H9 (cell line): Measurements from ENCODE around the gene PCOLCE2. TPM values are rescaled to one million over a fixed set of nuclear protein-coding genes. Genes with fewer than 3 reads are reported as not detected.

Experiments
- DNase-seq: peaks from one replicate; pipeline ENCODE4 v3.0.0-alpha.2; 2017
- H2AFZ ChIP-seq: one replicate; pipeline ENCODE4 v1.6.1; 2013; ENCODE audit warnings: mild to moderate bottlenecking, low read length, control low read depth, moderate library complexity
- H2AK5ac ChIP-seq: 2 replicates; pipeline ENCODE4 v1.6.1; 2013; ENCODE audit warnings: low read length, control low read depth, mixed read lengths; ENCODE audit not compliant: insufficient read length
- H2BK120ac ChIP-seq: one replicate; pipeline ENCODE4 v1.6.1; 2013; ENCODE audit warnings: low read depth, mild to moderate bottlenecking, low read length, control low read depth, inconsistent platforms; ENCODE audit not compliant: poor library complexity, severe bottlenecking
- H2BK12ac ChIP-seq: 2 replicates; pipeline ENCODE4 v1.6.1; 2013; ENCODE audit warnings: low read length, control low read depth, mixed read lengths, low read depth; ENCODE audit not compliant: insufficient read length
- H2BK15ac ChIP-seq: 2 replicates; pipeline ENCODE4 v1.6.1; 2013; ENCODE audit warnings: low read depth, low read length, control low read depth
- H2BK20ac ChIP-seq: one replicate; pipeline ENCODE4 v1.6.1; 2013; ENCODE audit warnings: low read depth, mild to moderate bottlenecking, low read length, control low read depth, inconsistent platforms; ENCODE audit not compliant: poor library complexity, severe bottlenecking
- H2BK5ac ChIP-seq: 2 replicates; pipeline ENCODE4 v1.6.1; 2013; ENCODE audit warnings: low read length, control low read depth, mixed read lengths; ENCODE audit not compliant: insufficient read length
- H3K14ac ChIP-seq: 2 replicates; pipeline ENCODE4 v1.6.1; 2013; ENCODE audit warnings: low read length, control low read depth; ENCODE audit not compliant: insufficient read depth
- H3K18ac ChIP-seq: 2 replicates; pipeline ENCODE4 v1.6.1; 2013; ENCODE audit warnings: low read depth, mild to moderate bottlenecking, mixed read lengths, low read length, control low read depth; ENCODE audit not compliant: insufficient read length
- H3K23ac ChIP-seq: 2 replicates; pipeline ENCODE4 v1.6.1; 2013; ENCODE audit warnings: low read length, control low read depth, mixed read lengths, low read depth; ENCODE audit not compliant: insufficient read length
- H3K23me2 ChIP-seq: 2 replicates; pipeline ENCODE4 v1.6.1; 2013; ENCODE audit warnings: low read depth, mild to moderate bottlenecking, mixed read lengths, low read length, control low read depth; ENCODE audit not compliant: insufficient read length, poor library complexity, severe bottlenecking
- H3K27ac ChIP-seq: 2 replicates; pipeline ENCODE4 v1.5.1; 2013; ENCODE audit warnings: low read length, control low read depth, mixed read lengths, low read depth; ENCODE audit not compliant: insufficient read length
- H3K27me3 ChIP-seq: 2 replicates; pipeline ENCODE4 v1.6.1; 2013; ENCODE audit warnings: low read length, control low read depth, inconsistent platforms; ENCODE audit not compliant: insufficient read depth
- H3K4ac ChIP-seq: 2 replicates; pipeline ENCODE4 v1.6.1; 2013; ENCODE audit warnings: low read depth, mild to moderate bottlenecking, control low read depth, inconsistent platforms, low read length, moderate library complexity
- H3K4me1 ChIP-seq: 2 replicates; pipeline ENCODE4 v1.6.1; 2013; ENCODE audit warnings: low read length, control low read depth, inconsistent platforms; ENCODE audit not compliant: insufficient read depth
- H3K4me2 ChIP-seq: 2 replicates; pipeline ENCODE4 v1.6.1; 2013; ENCODE audit warnings: low read length, control low read depth, mixed read lengths; ENCODE audit not compliant: insufficient read length, insufficient read depth
- H3K56ac ChIP-seq: 2 replicates; pipeline ENCODE4 v1.6.1; 2013; ENCODE audit warnings: low read depth, mild to moderate bottlenecking, mixed read lengths, low read length, control low read depth; ENCODE audit not compliant: insufficient read length
- H3K79me1 ChIP-seq: 2 replicates; pipeline ENCODE4 v1.6.1; 2013; ENCODE audit warnings: low read depth, mild to moderate bottlenecking, moderate library complexity, low read length, control low read depth, inconsistent platforms; ENCODE audit not compliant: insufficient read depth, poor library complexity, severe bottlenecking
- H3K79me2 ChIP-seq: 2 replicates; pipeline ENCODE4 v1.6.1; 2013; ENCODE audit warnings: low read length, control low read depth, inconsistent platforms; ENCODE audit not compliant: insufficient read depth
- H3K9ac ChIP-seq: 2 replicates; pipeline ENCODE4 v1.6.1; 2013; ENCODE audit warnings: low read length, control low read depth, mixed read lengths; ENCODE audit not compliant: insufficient read length; ENCODE audit errors: extremely low read depth
- H3K9me3 ChIP-seq: one replicate; pipeline ENCODE4 v1.6.1; 2013; ENCODE audit warnings: low read depth, low read length, inconsistent platforms; ENCODE audit not compliant: control insufficient read depth
- H3T11ph ChIP-seq: one replicate; pipeline ENCODE4 v1.6.1; 2013; ENCODE audit warnings: mild to moderate bottlenecking, low read length, control low read depth, inconsistent platforms
- H4K20me1 ChIP-seq: one replicate; pipeline ENCODE4 v1.6.1; 2013; ENCODE audit not compliant: control insufficient read depth, insufficient read length, insufficient read depth
- H4K5ac ChIP-seq: 2 replicates; pipeline ENCODE4 v1.6.1; 2013; ENCODE audit warnings: low read depth, mild to moderate bottlenecking, mixed read lengths, low read length, control low read depth; ENCODE audit not compliant: insufficient read length
- H4K8ac ChIP-seq: replicated peaks from 2 replicates; pipeline ENCODE4 v1.6.1; 2013; ENCODE audit warnings: low read length, control low read depth, mixed read lengths, low read depth; ENCODE audit not compliant: insufficient read length
- H4K91ac ChIP-seq: 2 replicates; pipeline ENCODE4 v1.6.1; 2013; ENCODE audit warnings: low read depth, mild to moderate bottlenecking, moderate library complexity, mixed read lengths, low read length, control low read depth; ENCODE audit not compliant: insufficient read length
- H3K27ac Mint-ChIP-seq, 3 experiments: 2 replicates in 2 of 3; 3 replicates in 1 of 3; pipeline ENCODE4 v1.8.0; 2020 to 2021; ENCODE audit warnings: mixed read lengths in 3 of 3, mild to moderate bottlenecking in 1 of 3, moderate library complexity in 1 of 3
- H3K27me3 Mint-ChIP-seq: 2 replicates; pipeline ENCODE4 v1.8.0; 2021; ENCODE audit warnings: low read depth, mild to moderate bottlenecking, moderate library complexity, mixed read lengths
- H3K36me3 Mint-ChIP-seq, 3 experiments: 2 replicates in 2 of 3; 3 replicates in 1 of 3; pipeline ENCODE4 v1.8.0; 2020 to 2021; ENCODE audit warnings: low read depth in 3 of 3, mixed read lengths in 3 of 3; ENCODE audit not compliant: insufficient read depth in 1 of 3
- H3K4me1 Mint-ChIP-seq, 2 experiments: 2 replicates each; pipeline ENCODE4 v1.8.0; 2020; ENCODE audit warnings: mixed read lengths in 2 of 2
- H3K4me3 Mint-ChIP-seq, 2 experiments: 2 replicates in 1 of 2; 3 replicates in 1 of 2; pipeline ENCODE4 v1.8.0; 2020 to 2021; ENCODE audit warnings: mild to moderate bottlenecking in 2 of 2, mixed read lengths in 2 of 2, moderate library complexity in 1 of 2
- H3K9me3 Mint-ChIP-seq, 2 experiments: 2 replicates in 1 of 2; 3 replicates in 1 of 2; pipeline ENCODE4 v1.8.0; 2020; ENCODE audit warnings: mild to moderate bottlenecking in 2 of 2, mixed read lengths in 2 of 2, moderate library complexity in 1 of 2
- WGBS: extraction: QIAGEN DNeasy Blood & Tissue Kit; methylation state at CpG from one replicate; pipeline ENCODE4 v1.1.7; 2013; ENCODE audit warnings: missing lambda C conversion rate, low lambda C conversion rate, mixed read lengths; ENCODE audit not compliant: insufficient read length; ENCODE audit errors: extremely low coverage; 5-methylcytosine and 5-hydroxymethylcytosine counted together
- total RNA-seq: library from RNA; stranded (reverse); gene quantifications from 2 replicates; pipeline ENCODE4 v1.2.1, GENCODE V29; 2021
- TF ChIP-seq, protein P1 (sequence below): fragments of 200-600 bp; sonication (generic); conservative IDR thresholded peaks from 3 replicates; pipeline ENCODE4 v1.8.0; 2021; ENCODE audit warnings: antibody characterized with exemption, mild to moderate bottlenecking

Gene PCOLCE2
- total RNA-seq, 1 experiment from 2014 or later, result 9.2 TPM

DNA sequence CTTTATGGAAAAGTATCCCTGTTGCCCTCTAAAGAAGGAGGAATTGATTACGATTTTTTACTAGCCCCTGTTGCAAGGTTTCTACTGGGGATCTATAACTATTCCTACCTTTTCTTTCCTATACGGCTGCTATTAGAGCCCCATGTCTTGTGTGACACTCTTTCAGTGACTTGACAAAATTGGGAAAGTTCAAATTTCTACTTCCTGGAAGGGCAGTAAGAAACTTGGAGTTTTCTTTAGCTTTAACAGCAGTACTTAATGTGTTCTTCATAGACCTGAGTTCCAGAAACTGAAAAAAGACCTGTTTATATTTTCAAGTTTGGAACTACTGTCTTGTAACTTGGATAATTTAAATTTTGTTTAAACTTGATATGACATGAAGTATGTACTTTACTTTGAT is 110.3 kb downstream of the PCOLCE2 start:
- Mint-ChIP-seq H3K27me3 (no peaks in the 10 kb centered on the region), H3K27ac (no peak overlapping the region), H3K9me3 (no peaks in the 10 kb centered on the region), H3K4me3 (no peak overlapping the region), H3K36me3 (no peaks in the 10 kb centered on the region; a peak in 2 of 7 replicates), H3K4me1 (peaks cover 0 to 4% of the 10 kb centered on the region in 2 experiments; a peak in 1 of 4 replicates)
- Histone ChIP-seq H2BK20ac (no peak overlapping the region), H2BK12ac (no peak overlapping the region), H3K23me2 (no peaks in the 10 kb centered on the region), H2BK5ac (no peak overlapping the region), H3K9ac (no peak overlapping the region), H3K4me1 (no peaks in the 10 kb centered on the region), H3K79me2 (no peaks in the 10 kb centered on the region), H2BK120ac (no peak overlapping the region), H4K8ac (no peak overlapping the region), H4K20me1 (no peaks in the 10 kb centered on the region), H3K79me1 (no peaks in the 10 kb centered on the region), H3K18ac (no peak overlapping the region), H3K27ac (no peak overlapping the region), H3K27me3 (no peaks in the 10 kb centered on the region), H3K14ac (no peak overlapping the region), H4K91ac (no peak overlapping the region), H3T11ph (no peak overlapping the region), H2AFZ (no peak overlapping the region), H3K23ac (no peak overlapping the region), H3K4ac (no peak overlapping the region), H2AK5ac (no peak overlapping the region), H3K4me2 (no peak overlapping the region), H3K9me3 (no peaks in the 10 kb centered on the region), H4K5ac (no peak overlapping the region), H3K56ac (no peak overlapping the region), H2BK15ac (no peak overlapping the region)
- no CpG with 5 or more reads among the region's 2 CpGs for WGBS
- no peak for DNase-seq
- TF ChIP-seq, protein P1, sequence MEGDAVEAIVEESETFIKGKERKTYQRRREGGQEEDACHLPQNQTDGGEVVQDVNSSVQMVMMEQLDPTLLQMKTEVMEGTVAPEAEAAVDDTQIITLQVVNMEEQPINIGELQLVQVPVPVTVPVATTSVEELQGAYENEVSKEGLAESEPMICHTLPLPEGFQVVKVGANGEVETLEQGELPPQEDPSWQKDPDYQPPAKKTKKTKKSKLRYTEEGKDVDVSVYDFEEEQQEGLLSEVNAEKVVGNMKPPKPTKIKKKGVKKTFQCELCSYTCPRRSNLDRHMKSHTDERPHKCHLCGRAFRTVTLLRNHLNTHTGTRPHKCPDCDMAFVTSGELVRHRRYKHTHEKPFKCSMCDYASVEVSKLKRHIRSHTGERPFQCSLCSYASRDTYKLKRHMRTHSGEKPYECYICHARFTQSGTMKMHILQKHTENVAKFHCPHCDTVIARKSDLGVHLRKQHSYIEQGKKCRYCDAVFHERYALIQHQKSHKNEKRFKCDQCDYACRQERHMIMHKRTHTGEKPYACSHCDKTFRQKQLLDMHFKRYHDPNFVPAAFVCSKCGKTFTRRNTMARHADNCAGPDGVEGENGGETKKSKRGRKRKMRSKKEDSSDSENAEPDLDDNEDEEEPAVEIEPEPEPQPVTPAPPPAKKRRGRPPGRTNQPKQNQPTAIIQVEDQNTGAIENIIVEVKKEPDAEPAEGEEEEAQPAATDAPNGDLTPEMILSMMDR, result no peak
